Measurements from ENCODE around the gene KDSR. TPM values are rescaled to one million over a fixed set of nuclear protein-coding genes. Genes with fewer than 3 reads are reported as not detected.

Gene KDSR
- total and polyA plus RNA-seq, 12 donors: 9.4 to 41.6 (median 32.8) TPM

DNA sequence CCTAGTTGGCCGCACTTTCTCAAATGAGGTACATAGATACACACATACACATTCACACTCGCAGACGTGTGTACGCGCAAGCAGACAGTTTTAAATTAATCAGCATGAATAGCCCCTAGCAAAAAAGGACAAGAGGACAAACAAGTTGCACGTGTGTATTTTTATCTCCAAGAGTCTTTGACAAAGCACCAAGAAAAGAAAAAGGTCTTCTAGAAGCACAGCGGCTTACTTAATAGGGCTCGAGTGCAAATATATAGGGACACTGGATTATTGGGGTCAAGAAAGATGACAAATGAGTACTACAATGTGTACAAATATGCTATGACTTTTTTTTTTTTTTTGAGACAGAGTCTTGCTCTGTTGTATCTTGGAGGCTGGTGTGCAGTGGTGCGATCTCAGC, 45.7 kb downstream of the KDSR start:
- Histone ChIP-seq H3K27ac (peak overlapping the region in 4 of 10 donors; percentile 65 to 85 (median 81)), H3K9me3 (no peaks in the 10 kb centered on the region), H3K36me3 (no peaks in the 10 kb centered on the region), H3K4me1 (peaks cover 0 to 47% (median 23%) of the 10 kb centered on the region in 9 donors), H3K4me3 (peak overlapping the region in 4 of 10 donors; percentile 63 to 91 (median 71)), H3K27me3 (peaks cover 0 to 8% (median 0%) of the 10 kb centered on the region in 7 donors)
- TF ChIP-seq, protein P1, sequence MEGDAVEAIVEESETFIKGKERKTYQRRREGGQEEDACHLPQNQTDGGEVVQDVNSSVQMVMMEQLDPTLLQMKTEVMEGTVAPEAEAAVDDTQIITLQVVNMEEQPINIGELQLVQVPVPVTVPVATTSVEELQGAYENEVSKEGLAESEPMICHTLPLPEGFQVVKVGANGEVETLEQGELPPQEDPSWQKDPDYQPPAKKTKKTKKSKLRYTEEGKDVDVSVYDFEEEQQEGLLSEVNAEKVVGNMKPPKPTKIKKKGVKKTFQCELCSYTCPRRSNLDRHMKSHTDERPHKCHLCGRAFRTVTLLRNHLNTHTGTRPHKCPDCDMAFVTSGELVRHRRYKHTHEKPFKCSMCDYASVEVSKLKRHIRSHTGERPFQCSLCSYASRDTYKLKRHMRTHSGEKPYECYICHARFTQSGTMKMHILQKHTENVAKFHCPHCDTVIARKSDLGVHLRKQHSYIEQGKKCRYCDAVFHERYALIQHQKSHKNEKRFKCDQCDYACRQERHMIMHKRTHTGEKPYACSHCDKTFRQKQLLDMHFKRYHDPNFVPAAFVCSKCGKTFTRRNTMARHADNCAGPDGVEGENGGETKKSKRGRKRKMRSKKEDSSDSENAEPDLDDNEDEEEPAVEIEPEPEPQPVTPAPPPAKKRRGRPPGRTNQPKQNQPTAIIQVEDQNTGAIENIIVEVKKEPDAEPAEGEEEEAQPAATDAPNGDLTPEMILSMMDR (IDR thresholded peaks at IDR 0.05): no peak
- no peak for ATAC-seq
- no peak for DNase-seq
- WGBS, 2 donors: 86 to 87% methylated on average over 9 of the region's 9 CpGs
- intact Hi-C loops (cut with DNase I): loop anchor here in 5 of 10 donors (5.0 kb wide), 3 partner anchors 189 to 304 kb away; no protein-coding TSS in a partner anchor

GRCh38 chr18:63320975-63321265, 46.1 kb downstream of the KDSR start:
- H3K27me3 ChIP-seq: peaks cover 0 to 8% (median 0%) of the 10 kb centered on the region in 7 donors
- H3K27ac ChIP-seq: peak overlapping the region; percentile 34 to 89 (median 75)
- TF ChIP-seq, protein P1 (IDR thresholded peaks at IDR 0.05): no peak
- ATAC-seq (peak in 2 of 8 donors; percentile 8 to 44), DNase-seq (no peak)
- H3K36me3 ChIP-seq: no peaks in the 10 kb centered on the region
- intact Hi-C loops (cut with DNase I): loop anchor here in 5 of 10 donors (5.0 kb wide), 3 partner anchors 189 to 304 kb away; no protein-coding TSS in a partner anchor
- WGBS, 2 donors: 58 to 62% methylated on average over 16 of the region's 16 CpGs
- peaks cover 0 to 50% (median 26%) of the 10 kb centered on the region in 9 donors for H3K4me1 ChIP-seq
- peak overlapping the region; percentile 28 to 91 (median 74) for H3K4me3 ChIP-seq
- no peaks in the 10 kb centered on the region for H3K9me3 ChIP-seq

- 1 to 2% methylated on average over 57 to 91 of the region's 92 CpGs for WGBS, 2 donors
- intact Hi-C loops (cut with DNase I): loop anchor here in 5 of 10 donors (5.0 kb wide), 3 partner anchors 188 to 303 kb away; no protein-coding TSS in a partner anchor
Observed at GRCh38 chr18:63320123-63320974, 46.7 kb downstream of the KDSR start.

More at GRCh38 chr18:63320123-63320974, 46.7 kb downstream of the KDSR start:
- peaks cover 0 to 8% (median 0%) of the 10 kb centered on the region in 7 donors for H3K27me3 ChIP-seq
- TF ChIP-seq, protein P1 (IDR thresholded peaks at IDR 0.05): peak in 2 of 9 donors; percentile 20 to 22
- H3K27ac ChIP-seq: peak overlapping the region; percentile 52 to 89 (median 75)
- ATAC-seq (peak; percentile 79 to 88 (median 84)), DNase-seq (peak; percentile 80 to 90)
- peak overlapping the region; percentile 28 to 91 (median 74) for H3K4me3 ChIP-seq
- no peaks in the 10 kb centered on the region for H3K36me3 ChIP-seq
- peaks cover 0 to 54% (median 32%) of the 10 kb centered on the region in 9 donors for H3K4me1 ChIP-seq
- H3K9me3 ChIP-seq: no peaks in the 10 kb centered on the region
